Measurements from ENCODE around the gene SLC9A8. TPM values are rescaled to one million over a fixed set of nuclear protein-coding genes. Genes with fewer than 3 reads are reported as not detected.
"Not testable (repeated sequence)": the region's sequence is repeated elsewhere in the genome, so short reads cannot be mapped to it uniquely, and the experiment has no call there.

SLC9A8 gene
- total RNA-seq, 2 experiments from 2014 or later, result 22.0 to 30.3 TPM

DNA sequence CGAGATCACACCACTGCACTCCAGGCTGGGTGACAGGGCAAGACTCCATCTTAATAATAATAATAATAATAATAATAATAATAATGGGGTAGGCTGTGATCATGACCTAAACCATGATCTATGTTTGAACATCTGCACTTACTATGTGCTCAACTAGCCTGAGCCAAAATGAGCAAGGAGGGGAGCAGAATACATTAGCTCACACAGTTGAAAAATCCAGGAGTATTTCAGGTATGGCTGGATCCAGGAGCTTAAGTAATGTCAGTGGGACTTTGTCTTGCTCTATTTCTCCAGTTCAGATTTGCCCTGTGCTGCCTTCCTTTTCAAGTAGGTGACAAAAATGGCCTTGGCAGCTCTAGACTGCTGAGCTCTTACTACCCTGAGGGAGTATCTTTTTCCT lies 32.7 kb upstream of the SLC9A8 start:
- CTCF ChIA-PET (ENCODE audit: unreplicated experiment), result no interaction called here

DNA sequence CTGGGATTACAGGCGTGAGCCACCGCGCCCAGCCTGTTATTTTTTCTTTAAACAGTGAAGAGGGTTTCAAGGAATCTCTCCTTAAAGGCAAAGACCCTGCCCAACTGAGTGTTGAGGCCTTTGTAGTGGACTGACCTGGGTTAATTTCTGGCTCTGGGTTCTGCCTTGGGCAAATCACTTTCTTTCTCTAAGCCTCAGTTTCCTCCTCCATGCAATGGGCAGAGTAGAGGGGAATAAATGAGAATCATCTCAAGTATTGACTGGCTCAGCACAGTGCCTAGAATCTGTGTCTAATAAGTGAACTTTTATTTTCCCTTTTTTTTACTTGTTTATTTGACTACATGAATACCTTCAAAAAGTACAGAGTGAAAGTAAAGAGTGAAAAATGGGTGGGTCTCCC lies 31.0 kb upstream of the SLC9A8 start:
- TF ChIP-seq, protein P1, sequence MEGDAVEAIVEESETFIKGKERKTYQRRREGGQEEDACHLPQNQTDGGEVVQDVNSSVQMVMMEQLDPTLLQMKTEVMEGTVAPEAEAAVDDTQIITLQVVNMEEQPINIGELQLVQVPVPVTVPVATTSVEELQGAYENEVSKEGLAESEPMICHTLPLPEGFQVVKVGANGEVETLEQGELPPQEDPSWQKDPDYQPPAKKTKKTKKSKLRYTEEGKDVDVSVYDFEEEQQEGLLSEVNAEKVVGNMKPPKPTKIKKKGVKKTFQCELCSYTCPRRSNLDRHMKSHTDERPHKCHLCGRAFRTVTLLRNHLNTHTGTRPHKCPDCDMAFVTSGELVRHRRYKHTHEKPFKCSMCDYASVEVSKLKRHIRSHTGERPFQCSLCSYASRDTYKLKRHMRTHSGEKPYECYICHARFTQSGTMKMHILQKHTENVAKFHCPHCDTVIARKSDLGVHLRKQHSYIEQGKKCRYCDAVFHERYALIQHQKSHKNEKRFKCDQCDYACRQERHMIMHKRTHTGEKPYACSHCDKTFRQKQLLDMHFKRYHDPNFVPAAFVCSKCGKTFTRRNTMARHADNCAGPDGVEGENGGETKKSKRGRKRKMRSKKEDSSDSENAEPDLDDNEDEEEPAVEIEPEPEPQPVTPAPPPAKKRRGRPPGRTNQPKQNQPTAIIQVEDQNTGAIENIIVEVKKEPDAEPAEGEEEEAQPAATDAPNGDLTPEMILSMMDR (conservative IDR thresholded peaks at IDR 0.05; ENCODE audit: low read length), result no peak
- no peak for TF ChIP-seq EZH2phosphoT487 (IDR thresholded peaks at IDR 0.05; ENCODE audit: borderline replicate concordance, low read depth, low read length)
- intact Hi-C loops (cut with micrococcal nuclease; ENCODE audit: unreplicated experiment), result no loop called here
- no peaks in the 10 kb centered on the region for H3K9me3 ChIP-seq (ENCODE audit: low read length)
- no peaks in the 10 kb centered on the region for H3K9me2 ChIP-seq (ENCODE audit: insufficient read depth, low read length)
- H3K36me3 ChIP-seq (ENCODE audit: insufficient read depth, low read length), result no peaks in the 10 kb centered on the region
- H3K4me3 ChIP-seq (ENCODE audit: low read depth, low read length, poor library complexity, severe bottlenecking), result no peak overlapping the region
- no peak overlapping the region for H2AFZ ChIP-seq (ENCODE audit: low read length)
- no peaks in the 10 kb centered on the region for H4K20me1 ChIP-seq (ENCODE audit: insufficient read depth, low read length)
- no peak for DNase-seq (ENCODE audit: low spot score)
- H3K27ac ChIP-seq (ENCODE audit: low read depth, low read length, poor library complexity, severe bottlenecking), result no peak overlapping the region
- no peak overlapping the region for H3K4me2 ChIP-seq (ENCODE audit: low read length)
- ChIA-PET CTCF (ENCODE audit: unreplicated experiment) (no interaction called here), POLR2A (no interaction called here)
- H3K4me1 ChIP-seq (ENCODE audit: insufficient read depth, low read length, poor library complexity, severe bottlenecking), result peaks cover 15% of the 10 kb centered on the region
- no TSS peak for BruUV-seq (replicated peaks)
- no peaks in the 10 kb centered on the region for H3K79me2 ChIP-seq (ENCODE audit: insufficient read depth, low read depth, low read length)

More for the DNA sequence above, 32.7 kb upstream of the SLC9A8 start:
- Histone ChIP-seq H4K20me1 (ENCODE audit: insufficient read depth, low read length) (no peaks in the 10 kb centered on the region), H3K79me2 (ENCODE audit: insufficient read depth, low read depth, low read length) (no peaks in the 10 kb centered on the region), H3K4me2 (ENCODE audit: low read length) (no peak overlapping the region), H3K27ac (ENCODE audit: low read depth, low read length, poor library complexity, severe bottlenecking) (no peak overlapping the region), H3K9me2 (ENCODE audit: insufficient read depth, low read length) (no peaks in the 10 kb centered on the region), H3K4me3 (ENCODE audit: low read depth, low read length, poor library complexity, severe bottlenecking) (no peak overlapping the region), H2AFZ (ENCODE audit: low read length) (no peak overlapping the region), H3K4me1 (ENCODE audit: insufficient read depth, low read length, poor library complexity, severe bottlenecking) (peaks cover 8% of the 10 kb centered on the region), H3K9me3 (ENCODE audit: low read length) (no peaks in the 10 kb centered on the region), H3K36me3 (ENCODE audit: insufficient read depth, low read length) (no peaks in the 10 kb centered on the region)
- POLR2A ChIA-PET, result interaction anchor here (0.6 kb wide), 1 partner anchor 28 kb away, joined by 3 read pairs; no protein-coding TSS in a partner anchor
- BruUV-seq (replicated peaks), result no TSS peak
- DNase-seq (ENCODE audit: low spot score), result no peak
- TF ChIP-seq, protein P1 (conservative IDR thresholded peaks at IDR 0.05; ENCODE audit: low read length), result no peak
- TF ChIP-seq EZH2phosphoT487 (IDR thresholded peaks at IDR 0.05; ENCODE audit: borderline replicate concordance, low read depth, low read length), result no peak
- intact Hi-C loops (cut with micrococcal nuclease; ENCODE audit: unreplicated experiment), result no loop called here

DNA sequence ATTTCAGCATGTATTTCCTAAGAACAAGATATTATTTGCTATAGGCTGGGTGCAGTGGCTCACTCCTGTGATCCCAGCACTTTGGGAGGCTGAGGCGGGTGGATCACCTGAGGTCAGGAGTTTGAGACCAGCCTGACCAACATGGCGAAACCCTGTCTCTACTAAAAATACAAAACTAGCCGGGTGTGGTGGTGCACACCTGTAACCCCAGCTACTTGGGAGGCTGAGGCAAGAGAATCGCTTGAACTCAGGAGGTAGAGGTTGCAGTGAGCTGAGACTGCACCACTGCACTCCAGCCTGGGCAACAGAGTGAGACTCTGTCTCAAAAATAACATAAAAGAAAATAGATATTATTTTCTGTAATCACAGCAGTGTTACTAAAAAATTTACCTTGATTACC lies 30.2 kb upstream of the SLC9A8 start:
- H2AFZ ChIP-seq (ENCODE audit: low read length); DNase-seq (ENCODE audit: low spot score); H3K27ac ChIP-seq (ENCODE audit: low read depth, low read length, poor library complexity, severe bottlenecking); CTCF ChIA-PET (ENCODE audit: unreplicated experiment); H4K20me1 ChIP-seq (ENCODE audit: insufficient read depth, low read length); H3K4me2 ChIP-seq (ENCODE audit: low read length); H3K79me2 ChIP-seq (ENCODE audit: insufficient read depth, low read depth, low read length); H3K9me3 ChIP-seq (ENCODE audit: low read length); H3K9me2 ChIP-seq (ENCODE audit: insufficient read depth, low read length); intact Hi-C loops (cut with micrococcal nuclease; ENCODE audit: unreplicated experiment); H3K36me3 ChIP-seq (ENCODE audit: insufficient read depth, low read length); H3K4me3 ChIP-seq (ENCODE audit: low read depth, low read length, poor library complexity, severe bottlenecking); BruUV-seq (replicated peaks): not testable (repeated sequence)
- H3K4me1 ChIP-seq (ENCODE audit: insufficient read depth, low read length, poor library complexity, severe bottlenecking), result peaks cover 20% of the 10 kb centered on the region
- POLR2A ChIA-PET, result interaction anchor here (0.7 kb wide), 1 partner anchor 19 kb away, joined by 3 read pairs; no protein-coding TSS in a partner anchor

DNA sequence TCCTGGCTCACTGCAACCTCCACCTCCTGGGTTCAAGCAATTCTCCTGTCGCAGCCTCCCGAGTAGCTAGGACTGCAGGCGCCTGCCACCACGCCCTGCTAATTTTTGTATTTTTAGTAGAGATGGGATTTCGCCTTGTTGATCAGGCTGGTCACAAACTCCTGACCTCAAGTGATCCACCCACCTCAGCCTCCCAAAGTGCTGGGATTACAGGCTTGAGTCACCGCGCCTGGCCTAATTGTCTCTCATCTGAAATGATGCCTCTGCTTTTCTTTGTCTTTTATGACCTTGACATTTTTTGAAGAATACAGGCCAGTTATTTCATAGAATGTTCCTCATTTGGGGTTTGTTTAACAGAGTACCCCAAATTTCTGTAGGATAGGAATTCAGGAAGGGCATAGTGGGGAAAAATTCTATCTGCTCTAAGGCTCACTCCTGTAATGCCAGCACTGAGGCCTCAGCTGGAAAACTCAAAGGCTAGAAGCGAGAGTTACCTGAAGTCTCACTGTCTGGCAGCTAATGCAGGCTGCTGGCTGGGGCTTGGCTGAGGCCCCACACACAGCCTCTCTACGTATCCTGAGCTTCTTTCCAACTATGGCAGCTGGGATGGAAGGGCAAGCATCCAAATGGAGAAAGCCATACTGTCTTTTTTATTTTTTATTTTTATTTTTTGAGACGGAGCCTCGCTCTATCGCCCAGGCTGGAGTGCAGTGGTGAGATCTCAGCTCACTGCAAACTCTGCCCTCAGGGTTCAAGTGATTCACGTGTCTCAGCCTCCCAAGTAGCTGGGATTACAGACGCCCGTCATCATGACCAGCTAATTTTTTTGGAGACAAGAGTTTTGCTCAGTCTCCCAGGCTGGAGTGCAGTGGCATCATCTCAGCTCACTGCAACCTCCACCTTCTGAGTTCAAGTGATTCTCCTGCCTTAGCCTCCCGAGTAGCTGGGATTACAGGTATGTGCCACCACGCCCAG lies 29.3 kb upstream of the SLC9A8 start:
- POLR2A ChIA-PET, result interaction anchor here (0.6 to 0.7 kb wide), 2 partner anchors 18 to 631 kb away, joined by 3 to 5 read pairs; no protein-coding TSS in a partner anchor
- H4K20me1 ChIP-seq (ENCODE audit: insufficient read depth, low read length); H3K36me3 ChIP-seq (ENCODE audit: insufficient read depth, low read length); H3K4me3 ChIP-seq (ENCODE audit: low read depth, low read length, poor library complexity, severe bottlenecking); H3K9me3 ChIP-seq (ENCODE audit: low read length); H3K79me2 ChIP-seq (ENCODE audit: insufficient read depth, low read depth, low read length); intact Hi-C loops (cut with micrococcal nuclease; ENCODE audit: unreplicated experiment); H3K4me2 ChIP-seq (ENCODE audit: low read length); H2AFZ ChIP-seq (ENCODE audit: low read length); CTCF ChIA-PET (ENCODE audit: unreplicated experiment); BruUV-seq (replicated peaks); H3K9me2 ChIP-seq (ENCODE audit: insufficient read depth, low read length); DNase-seq (ENCODE audit: low spot score); H3K27ac ChIP-seq (ENCODE audit: low read depth, low read length, poor library complexity, severe bottlenecking): not testable (repeated sequence)
- peaks cover 21% of the 10 kb centered on the region for H3K4me1 ChIP-seq (ENCODE audit: insufficient read depth, low read length, poor library complexity, severe bottlenecking)

Measured in OCI-LY7 (cell line).